HPDE6-E6E7 (cell line): ENCODE measurements around the gene SLC36A4.
"Not testable (repeated sequence)": the region's sequence is repeated elsewhere in the genome, so short reads cannot be mapped to it uniquely, and the experiment has no call there.

Experiments used
- DNase-seq: peaks from one replicate; pipeline ENCODE4 v3.0.0; 2011; ENCODE audit warnings: missing footprints; ENCODE audit errors: extremely low spot score

SLC36A4 gene

GRCh38 chr11:93197380-93198214 is at the start of gene SLC36A4:
SLC36A4 (minus strand) TSS chr11:93197991; CDS start chr11:93197832, 159 bp downstream.
- peak; percentile 63 for DNase-seq

- not testable (repeated sequence) for DNase-seq
These were observed 49.0 kb upstream of the SLC36A4 start for GRCh38 chr11:93246790-93247189.

GRCh38 chr11:93244018-93244417 is 46.2 kb upstream of the SLC36A4 start:
- DNase-seq, result no peak

GRCh38 chr11:93239966-93240365 is 42.2 kb upstream of the SLC36A4 start:
- no peak for DNase-seq

- DNase-seq, result no peak
These were observed 41.2 kb upstream of the SLC36A4 start for GRCh38 chr11:93238956-93239355.

GRCh38 chr11:93236741-93237675 is 39.2 kb upstream of the SLC36A4 start:
- no peak for DNase-seq

- peak; percentile 56 for DNase-seq
These were observed 36.9 kb upstream of the SLC36A4 start for GRCh38 chr11:93234602-93235207.

- no peak for DNase-seq
These were observed 32.1 kb upstream of the SLC36A4 start for GRCh38 chr11:93229876-93230275.

- no peak for DNase-seq
These were observed 27.9 kb upstream of the SLC36A4 start for GRCh38 chr11:93225662-93226061.

- no peak for DNase-seq
These were observed 23.7 kb upstream of the SLC36A4 start for GRCh38 chr11:93221539-93221938.

GRCh38 chr11:93220078-93220477 is 22.3 kb upstream of the SLC36A4 start:
- DNase-seq, result no peak

GRCh38 chr11:93219440-93219839 is 21.6 kb upstream of the SLC36A4 start:
- DNase-seq, result no peak

- no peak for DNase-seq
These were observed 18.8 kb upstream of the SLC36A4 start for GRCh38 chr11:93216511-93217101.

GRCh38 chr11:93213622-93214021 is 15.8 kb upstream of the SLC36A4 start:
- no peak for DNase-seq

- no peak for DNase-seq
These were observed 14.3 kb upstream of the SLC36A4 start for GRCh38 chr11:93212094-93212493.

GRCh38 chr11:93209466-93209865 is 11.7 kb upstream of the SLC36A4 start:
- no peak for DNase-seq

GRCh38 chr11:93208663-93209270 is 11.0 kb upstream of the SLC36A4 start:
- no peak for DNase-seq

GRCh38 chr11:93199616-93200015 is 1.8 kb upstream of the SLC36A4 start:
- no peak for DNase-seq

- DNase-seq, result no peak
These were observed 539 bp upstream of the SLC36A4 start for GRCh38 chr11:93198215-93198845.

GRCh38 chr11:93196816-93197379 is 893 bp downstream of the SLC36A4 start:
- no peak for DNase-seq
